BLaER1 (cell line): ENCODE measurements around the gene ARL13B.
"Not testable (repeated sequence)": the region's sequence is repeated elsewhere in the genome, so short reads cannot be mapped to it uniquely, and the experiment has no call there.

ENCODE experiments used
- H3K27ac ChIP-seq: shearing (Covaris generic); formaldehyde crosslinking; 2 replicates; pipeline ENCODE4 v1.8.1; 2022
- H3K27me3 ChIP-seq: shearing (Covaris generic); formaldehyde crosslinking; 2 replicates; pipeline ENCODE4 v1.8.1; 2022
- H3K36me3 ChIP-seq: shearing (Covaris generic); formaldehyde crosslinking; 2 replicates; pipeline ENCODE4 v1.8.1; 2022
- H3K4me1 ChIP-seq: shearing (Covaris generic); formaldehyde crosslinking; 2 replicates; pipeline ENCODE4 v1.8.1; 2022
- H3K4me2 ChIP-seq: shearing (Covaris generic); formaldehyde crosslinking; 2 replicates; pipeline ENCODE4 v1.8.1; 2022
- H3K4me3 ChIP-seq: shearing (Covaris generic); formaldehyde crosslinking; 2 replicates; pipeline ENCODE4 v1.8.1; 2022
- H3K9ac ChIP-seq: shearing (Covaris generic); formaldehyde crosslinking; 2 replicates; pipeline ENCODE4 v1.8.1; 2022
- H3K9me3 ChIP-seq: shearing (Covaris generic); formaldehyde crosslinking; 2 replicates; pipeline ENCODE4 v1.8.1; 2022
- H4K20me1 ChIP-seq: shearing (Covaris generic); formaldehyde crosslinking; 2 replicates; pipeline ENCODE4 v1.8.1; 2022
- Cebpa-rat ChIP-seq: shearing (Covaris generic); IDR thresholded peaks from 2 replicates; pipeline ENCODE4 v1.8.1; 2022

The ARL13B gene

DNA sequence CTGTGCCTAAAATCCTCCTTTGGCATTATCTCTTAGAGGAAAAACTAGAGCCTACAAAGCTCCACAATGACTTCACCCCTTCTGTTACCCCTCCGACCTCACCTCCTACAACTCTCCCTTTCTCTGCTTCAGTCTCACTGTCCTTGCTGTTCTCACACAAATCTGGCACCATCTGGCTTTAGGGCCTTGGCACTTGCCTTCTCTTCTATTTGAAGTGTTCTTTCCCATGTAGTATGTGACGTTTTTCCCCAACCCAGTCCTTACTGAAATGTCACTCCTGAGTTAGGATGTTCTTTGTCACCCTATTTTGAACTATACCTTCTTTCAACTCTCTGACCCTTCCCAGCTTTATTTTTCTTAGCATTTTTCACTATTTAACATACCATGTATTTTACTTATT is 39.7 kb downstream of the ARL13B start:
- no peak overlapping the region for H3K4me2 ChIP-seq
- no peak overlapping the region for H3K27ac ChIP-seq
- peaks cover 9% of the 10 kb centered on the region for H3K4me1 ChIP-seq
- TF ChIP-seq Cebpa-rat = no peak
- H3K9me3 ChIP-seq = no peaks in the 10 kb centered on the region
- no peaks in the 10 kb centered on the region for H3K36me3 ChIP-seq
- H3K9ac ChIP-seq = no peak overlapping the region
- H3K4me3 ChIP-seq = no peak overlapping the region
- no peaks in the 10 kb centered on the region for H3K27me3 ChIP-seq
- H4K20me1 ChIP-seq = no peaks in the 10 kb centered on the region

GRCh38 chr3:94020293-94020692 is 40.3 kb downstream of the ARL13B start:
- H3K4me3 ChIP-seq = no peak overlapping the region
- H3K36me3 ChIP-seq = no peaks in the 10 kb centered on the region
- H3K9ac ChIP-seq = no peak overlapping the region
- TF ChIP-seq Cebpa-rat = no peak
- H3K27ac ChIP-seq = no peak overlapping the region
- H3K27me3 ChIP-seq = no peaks in the 10 kb centered on the region
- H4K20me1 ChIP-seq = no peaks in the 10 kb centered on the region
- no peaks in the 10 kb centered on the region for H3K9me3 ChIP-seq
- no peak overlapping the region for H3K4me2 ChIP-seq
- peaks cover 2% of the 10 kb centered on the region for H3K4me1 ChIP-seq

DNA sequence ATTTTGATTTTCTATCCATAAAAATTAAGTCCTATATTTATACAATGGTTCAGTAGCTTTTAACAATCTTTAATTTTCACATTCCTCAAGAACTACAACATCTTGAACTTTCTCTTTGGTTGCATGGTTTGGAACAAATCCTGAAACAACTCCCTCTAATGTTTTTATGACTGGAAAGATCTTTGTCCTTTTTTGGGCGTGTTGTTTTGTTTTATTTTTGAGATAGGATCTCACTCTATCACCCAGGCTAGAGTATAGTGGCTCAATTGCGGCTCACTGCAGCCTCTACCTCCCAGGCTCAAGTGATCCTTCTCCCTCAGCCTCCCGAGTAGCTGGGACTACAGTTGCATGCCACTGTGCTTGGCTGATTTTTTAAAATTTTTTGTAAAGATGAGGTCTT is 44.4 kb downstream of the ARL13B start:
- H3K27me3 ChIP-seq = no peaks in the 10 kb centered on the region
- H3K9ac ChIP-seq = no peak overlapping the region

GRCh38 chr3:94026623-94027022 is 46.7 kb downstream of the ARL13B start:
- TF ChIP-seq Cebpa-rat = no peak
- no peaks in the 10 kb centered on the region for H3K36me3 ChIP-seq
- no peak overlapping the region for H3K4me2 ChIP-seq
- H3K9ac ChIP-seq = no peak overlapping the region
- no peak overlapping the region for H3K4me3 ChIP-seq
- H3K27ac ChIP-seq = no peak overlapping the region
- no peaks in the 10 kb centered on the region for H3K27me3 ChIP-seq
- H3K4me1 ChIP-seq = no peaks in the 10 kb centered on the region
- no peaks in the 10 kb centered on the region for H3K9me3 ChIP-seq
- H4K20me1 ChIP-seq = no peaks in the 10 kb centered on the region

More for the DNA sequence above, 44.4 kb downstream of the ARL13B start:
- H3K9me3 ChIP-seq = no peaks in the 10 kb centered on the region
- H3K4me2 ChIP-seq = no peak overlapping the region
- H3K27ac ChIP-seq = no peak overlapping the region
- TF ChIP-seq Cebpa-rat = no peak
- H3K4me3 ChIP-seq = no peak overlapping the region
- no peaks in the 10 kb centered on the region for H4K20me1 ChIP-seq
- no peaks in the 10 kb centered on the region for H3K36me3 ChIP-seq
- H3K4me1 ChIP-seq = no peaks in the 10 kb centered on the region

GRCh38 chr3:94028093-94028837 is 48.3 kb downstream of the ARL13B start, which contains the start of gene STX19:
Gene STX19, minus strand, starts transcription at chr3:94028597. Its CDS starts 13,328 bp downstream, at chr3:94015269.
- H3K27ac ChIP-seq = no peak within 1 kb of the TSS
- no peak within 1 kb of the TSS for H3K9ac ChIP-seq
- no peaks in the 10 kb centered on the region for H3K36me3 ChIP-seq
- no peaks in the 10 kb centered on the region for H3K9me3 ChIP-seq
- H3K27me3 ChIP-seq = no peaks in the 10 kb centered on the region
- H3K4me3 ChIP-seq = no peak within 1 kb of the TSS
- H3K4me2 ChIP-seq = no peak within 1 kb of the TSS
- no peaks in the 10 kb centered on the region for H4K20me1 ChIP-seq
- H3K4me1 ChIP-seq = no peaks in the 10 kb centered on the region
- TF ChIP-seq Cebpa-rat = no peak

DNA sequence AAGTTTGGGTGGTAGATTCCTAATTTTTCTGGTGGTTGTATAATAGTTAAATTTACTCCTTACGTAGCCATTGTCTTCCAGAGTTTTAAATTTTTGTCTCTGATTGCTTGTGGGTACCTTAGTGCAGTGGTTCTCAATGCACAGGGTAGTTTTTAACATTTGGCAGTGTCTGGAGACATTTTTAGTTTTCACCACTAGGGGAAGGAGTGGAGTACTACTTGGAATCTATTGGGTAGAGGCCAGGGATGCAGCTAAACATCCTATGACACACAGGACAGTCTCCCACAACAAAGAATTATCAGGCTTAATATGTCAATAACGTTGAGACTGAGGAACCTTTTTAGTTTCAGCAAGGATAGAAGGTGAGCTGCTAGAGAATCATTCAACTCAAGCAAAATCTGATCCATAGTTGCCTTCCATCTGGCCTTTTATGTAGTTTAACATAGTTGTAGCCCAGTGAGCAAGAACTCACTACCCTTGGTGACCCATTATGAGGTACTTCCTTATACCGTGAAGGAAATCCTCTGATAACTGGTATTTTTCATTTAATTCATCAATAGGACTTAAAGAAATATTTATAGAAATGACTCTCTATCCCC is 57.1 kb downstream of the ARL13B start:
- Histone ChIP-seq H4K20me1 (no peaks in the 10 kb centered on the region), H3K36me3 (0 out of 2 replicates have a peak, but pooled peaks cover 4% of the 10 kb centered on the region), H3K9ac (no peak overlapping the region), H3K4me1 (no peaks in the 10 kb centered on the region), H3K27ac (no peak overlapping the region), H3K9me3 (no peaks in the 10 kb centered on the region), H3K4me3 (no peak overlapping the region), H3K27me3 (no peaks in the 10 kb centered on the region), H3K4me2 (no peak overlapping the region)
- TF ChIP-seq Cebpa-rat = no peak

GRCh38 chr3:94043285-94043684 is 63.3 kb downstream of the ARL13B start:
- no peaks in the 10 kb centered on the region for H4K20me1 ChIP-seq
- H3K27ac ChIP-seq = no peak overlapping the region
- no peaks in the 10 kb centered on the region for H3K4me1 ChIP-seq
- no peak overlapping the region for H3K4me3 ChIP-seq
- no peak overlapping the region for H3K4me2 ChIP-seq
- no peak overlapping the region for H3K9ac ChIP-seq
- peaks cover 21% of the 10 kb centered on the region for H3K9me3 ChIP-seq
- no peak for TF ChIP-seq Cebpa-rat
- peaks cover 26% of the 10 kb centered on the region for H3K36me3 ChIP-seq
- no peaks in the 10 kb centered on the region for H3K27me3 ChIP-seq

- not testable (repeated sequence) for H3K9ac ChIP-seq, H3K4me2 ChIP-seq, H3K4me1 ChIP-seq, H3K27ac ChIP-seq, H3K4me3 ChIP-seq, H4K20me1 ChIP-seq, H3K27me3 ChIP-seq
- Histone ChIP-seq H3K9me3 (peaks cover 21% of the 10 kb centered on the region), H3K36me3 (peaks cover 22% of the 10 kb centered on the region)
Observed at GRCh38 chr3:94044100-94044936, 64.4 kb downstream of the ARL13B start.

GRCh38 chr3:94046533-94046932 is 66.6 kb downstream of the ARL13B start:
- no peaks in the 10 kb centered on the region for H4K20me1 ChIP-seq
- H3K36me3 ChIP-seq = peaks cover 22% of the 10 kb centered on the region
- no peaks in the 10 kb centered on the region for H3K27me3 ChIP-seq
- H3K9me3 ChIP-seq = peaks cover 21% of the 10 kb centered on the region
- H3K27ac ChIP-seq = no peak overlapping the region
- TF ChIP-seq Cebpa-rat = no peak
- no peak overlapping the region for H3K9ac ChIP-seq
- no peak overlapping the region for H3K4me3 ChIP-seq
- H3K4me1 ChIP-seq = no peaks in the 10 kb centered on the region
- H3K4me2 ChIP-seq = no peak overlapping the region

DNA sequence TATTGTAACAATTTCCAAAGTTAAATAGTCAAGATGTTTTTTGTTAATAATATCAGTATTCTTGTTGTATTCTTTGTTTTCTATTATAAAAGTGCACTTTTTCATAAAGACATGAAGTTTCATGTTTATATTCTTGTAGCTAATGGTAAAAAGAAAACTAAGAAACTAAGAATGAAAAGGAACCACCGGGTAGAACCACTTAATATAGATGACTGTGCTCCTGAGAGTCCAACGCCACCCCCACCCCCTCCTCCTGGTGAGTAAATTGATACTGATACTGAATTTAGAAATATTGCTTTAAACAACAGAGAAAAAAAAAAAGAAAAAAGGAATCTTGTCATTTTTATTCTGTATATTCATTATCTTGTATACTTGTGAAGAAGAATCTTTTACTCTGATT is 69.3 kb downstream of the ARL13B start:
- Histone ChIP-seq H3K4me2 (no peak overlapping the region), H4K20me1 (no peaks in the 10 kb centered on the region), H3K9ac (no peak overlapping the region), H3K27me3 (no peaks in the 10 kb centered on the region), H3K4me3 (no peak overlapping the region), H3K4me1 (no peaks in the 10 kb centered on the region), H3K36me3 (peaks cover 15% of the 10 kb centered on the region), H3K9me3 (peaks cover 13% of the 10 kb centered on the region), H3K27ac (no peak overlapping the region)
- no peak for TF ChIP-seq Cebpa-rat
